ENCODE results near the gene SLC45A2.

GRCh38 chr5:34028349-34028748 is 43.9 kb upstream of the SLC45A2 start:
- TF ChIP-seq KDM1A (IDR thresholded peaks at IDR 0.05; ENCODE audit: borderline replicate concordance, low read length), result no peak
- TF ChIP-seq ATF2 (IDR thresholded peaks at IDR 0.05; ENCODE audit: low read length), result no peak
- TF ChIP-seq EP300 (IDR thresholded peaks at IDR 0.05; ENCODE audit: borderline replicate concordance in 1 of 2, low read depth in 2 of 2, low read length in 2 of 2), result no peak
- TF ChIP-seq ATF3 (IDR thresholded peaks at IDR 0.05; ENCODE audit: insufficient read depth, low read depth, low read length), result no peak
- TF ChIP-seq SRF (IDR thresholded peaks at IDR 0.05; ENCODE audit: low read depth, low read length), result no peak
- no peak for TF ChIP-seq EZH2 (IDR thresholded peaks at IDR 0.05; ENCODE audit: low read depth, low read length, severe bottlenecking)
- TF ChIP-seq RXRA (IDR thresholded peaks at IDR 0.05; ENCODE audit: insufficient read depth, low read depth, low read length), result no peak
- no peak for TF ChIP-seq TAF1 (IDR thresholded peaks at IDR 0.05; ENCODE audit: low read depth, low read length)
- TF ChIP-seq CTCF (IDR thresholded peaks at IDR 0.05; ENCODE audit: control extremely low read depth in 1 of 3, insufficient read depth in 1 of 3, low read depth in 1 of 3, low read length in 3 of 3), result no peak
- no peak for TF ChIP-seq SIN3A (conservative IDR thresholded peaks at IDR 0.05 in 1 of 2, IDR thresholded peaks at IDR 0.05 in 1 of 2; ENCODE audit: low read depth in 1 of 2, low read length in 2 of 2)
- no peak for TF ChIP-seq E2F6 (IDR thresholded peaks at IDR 0.05)
